Mucosa of descending colon (tissue), 3 donors: ENCODE measurements around the gene RBM8A. TPM values are rescaled to one million over a fixed set of nuclear protein-coding genes. Genes with fewer than 3 reads are reported as not detected.

ENCODE experiments used
- ATAC-seq: fragments of 200-7000 bp; cut with Tn5 transposase; one replicate; pipeline ENCODE4 v1.9.1; 2020; ENCODE audit warnings: mild to moderate bottlenecking, moderate library complexity
- DNase-seq, 3 donors: peaks; one replicate each; pipeline ENCODE4 v3.0.0-alpha.2; 2020
- H3K36me3 ChIP-seq: fragments of 200-600 bp; one replicate; pipeline ENCODE4 v1.8.0; 2021; ENCODE audit warnings: low read depth, mild to moderate bottlenecking
- H3K4me1 ChIP-seq: fragments of 200-600 bp; one replicate; pipeline ENCODE4 v1.8.0; 2021; ENCODE audit warnings: low read depth, mild to moderate bottlenecking
- H3K4me3 ChIP-seq: fragments of 200-600 bp; one replicate; pipeline ENCODE4 v1.8.0; 2021; ENCODE audit warnings: mild to moderate bottlenecking
- H3K9me3 ChIP-seq: fragments of 200-600 bp; one replicate; pipeline ENCODE4 v1.8.0; 2021; ENCODE audit warnings: mild to moderate bottlenecking
- intact Hi-C, 2 donors: fragments of 100-400 bp; cut with DNase I in 1 of 2; cut with micrococcal nuclease in 1 of 2; formaldehyde crosslinking; loops; one replicate each; pipeline versions ENCODE4 v1.11.0 to v1.11.1; 2022; cut with DNase I, micrococcal nuclease
- total RNA-seq, 3 donors: library from RNA; stranded (reverse); fragmentation: NEBNext Ultra II Directional in 2 of 3; extraction: Animal tissue kit (Norgen Biotek cat#: 25700) in 2 of 3; gene quantifications; one replicate each; pipeline versions ENCODE4 v1.2.1 to v1.2.4, GENCODE V29; 2021 to 2023
- TF ChIP-seq, protein P1 (sequence below): fragments of 200-600 bp; IDR thresholded peaks from one replicate; pipeline ENCODE4 v1.8.0; 2022; ENCODE audit warnings: antibody characterized with exemption, mild to moderate bottlenecking
- donor health status: DM: no; HTN: no; CAD: no; lungs with moderate emphysema.
- donor health status: DM: no; HTN: no; CAD: no.
- donor health status: DM: no; HTN: yes; CAD: no.

RBM8A gene
- total RNA-seq, 3 donors from 2014 or later: 82.3 to 94.5 (median 93.9) TPM

GRCh38 chr1:145962157-145963102, 35.1 kb upstream of the RBM8A start:
- DNase-seq (peak; percentile 32 to 75 (median 64)), ATAC-seq (no peak)
- peaks cover 4% of the 10 kb centered on the region for H3K9me3 ChIP-seq
- H3K36me3 ChIP-seq: no peaks in the 10 kb centered on the region
- intact Hi-C loops: loop anchor here in 1 of 2 donors (10.0 kb wide), 1 partner anchor 48 kb away; the partner anchor contains the start of genes ITGA10 and PEX11B
- H3K4me3 ChIP-seq: no peak overlapping the region
- H3K4me1 ChIP-seq: peaks cover 39% of the 10 kb centered on the region
- TF ChIP-seq, protein P1, sequence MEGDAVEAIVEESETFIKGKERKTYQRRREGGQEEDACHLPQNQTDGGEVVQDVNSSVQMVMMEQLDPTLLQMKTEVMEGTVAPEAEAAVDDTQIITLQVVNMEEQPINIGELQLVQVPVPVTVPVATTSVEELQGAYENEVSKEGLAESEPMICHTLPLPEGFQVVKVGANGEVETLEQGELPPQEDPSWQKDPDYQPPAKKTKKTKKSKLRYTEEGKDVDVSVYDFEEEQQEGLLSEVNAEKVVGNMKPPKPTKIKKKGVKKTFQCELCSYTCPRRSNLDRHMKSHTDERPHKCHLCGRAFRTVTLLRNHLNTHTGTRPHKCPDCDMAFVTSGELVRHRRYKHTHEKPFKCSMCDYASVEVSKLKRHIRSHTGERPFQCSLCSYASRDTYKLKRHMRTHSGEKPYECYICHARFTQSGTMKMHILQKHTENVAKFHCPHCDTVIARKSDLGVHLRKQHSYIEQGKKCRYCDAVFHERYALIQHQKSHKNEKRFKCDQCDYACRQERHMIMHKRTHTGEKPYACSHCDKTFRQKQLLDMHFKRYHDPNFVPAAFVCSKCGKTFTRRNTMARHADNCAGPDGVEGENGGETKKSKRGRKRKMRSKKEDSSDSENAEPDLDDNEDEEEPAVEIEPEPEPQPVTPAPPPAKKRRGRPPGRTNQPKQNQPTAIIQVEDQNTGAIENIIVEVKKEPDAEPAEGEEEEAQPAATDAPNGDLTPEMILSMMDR: no peak

DNA sequence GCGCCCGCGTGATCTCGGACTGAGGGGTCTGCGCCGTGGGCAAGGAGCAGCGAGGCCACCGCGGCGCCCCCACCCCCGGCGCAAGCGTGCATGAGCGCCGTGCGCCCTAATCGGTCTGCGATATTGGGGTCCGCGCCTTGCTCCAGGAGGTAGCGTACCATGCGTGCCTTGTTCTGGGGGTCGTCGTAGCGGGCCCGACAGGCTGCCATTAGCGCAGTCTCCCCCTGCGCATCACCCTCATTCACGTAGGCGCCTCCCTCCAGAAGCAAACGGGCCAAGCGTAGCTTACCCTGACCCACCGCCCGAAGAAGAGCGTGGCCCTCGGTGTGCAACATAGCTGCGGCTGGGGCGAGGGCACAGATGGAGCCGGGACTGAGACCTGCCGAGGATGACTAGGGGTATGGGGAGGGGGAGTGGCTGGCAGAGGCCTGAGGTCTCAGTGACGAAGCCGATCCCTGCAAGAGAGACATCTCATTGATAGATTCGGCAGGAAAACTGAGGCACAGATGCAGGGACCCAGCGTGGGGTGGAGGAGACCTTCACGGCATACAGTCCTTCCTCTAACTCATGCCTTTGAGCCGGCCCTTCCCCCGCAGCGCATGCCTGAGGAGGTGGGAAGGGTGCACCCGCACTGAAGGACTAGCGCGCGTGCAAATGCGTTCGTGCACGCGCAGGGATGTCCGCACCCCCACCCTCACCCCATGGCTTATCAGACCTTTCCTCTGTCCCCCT, 34.3 kb upstream of the RBM8A start:
- no peaks in the 10 kb centered on the region for H3K36me3 ChIP-seq
- intact Hi-C loops: loop anchor here in 1 of 2 donors (10.0 kb wide), 1 partner anchor 47 kb away; the partner anchor contains the start of genes ITGA10 and PEX11B
- H3K4me1 ChIP-seq: peaks cover 42% of the 10 kb centered on the region
- no peak for ATAC-seq
- H3K9me3 ChIP-seq: no peaks in the 10 kb centered on the region
- no peak overlapping the region for H3K4me3 ChIP-seq
- TF ChIP-seq, protein P1: no peak
- peak; percentile 49 to 81 (median 61) for DNase-seq

DNA sequence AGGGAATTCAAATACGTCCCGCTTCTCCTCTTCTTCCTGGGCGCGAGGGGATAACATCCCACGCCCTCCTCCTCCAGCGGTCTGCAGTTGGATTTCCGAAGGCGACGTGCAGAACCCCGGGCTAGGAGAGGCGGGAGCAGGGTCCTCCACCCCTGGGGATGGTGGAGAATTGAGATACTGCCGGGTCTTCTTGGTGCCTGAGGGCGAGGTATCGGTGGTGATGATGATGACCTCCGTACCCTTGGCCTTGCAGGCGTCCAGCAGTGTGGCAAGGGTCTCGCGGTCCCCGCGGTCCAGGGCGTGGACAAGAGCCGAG, 33.8 kb upstream of the RBM8A start:
- ATAC-seq: no peak
- Histone ChIP-seq H3K4me3 (peak overlapping the region; percentile 11), H3K4me1 (peaks cover 47% of the 10 kb centered on the region), H3K36me3 (no peaks in the 10 kb centered on the region), H3K9me3 (no peaks in the 10 kb centered on the region)
- TF ChIP-seq, protein P1: no peak
- DNase-seq: no peak
- intact Hi-C loops: loop anchor here in 1 of 2 donors (10.0 kb wide), 1 partner anchor 46 kb away; the partner anchor contains the start of genes ITGA10 and PEX11B

DNA sequence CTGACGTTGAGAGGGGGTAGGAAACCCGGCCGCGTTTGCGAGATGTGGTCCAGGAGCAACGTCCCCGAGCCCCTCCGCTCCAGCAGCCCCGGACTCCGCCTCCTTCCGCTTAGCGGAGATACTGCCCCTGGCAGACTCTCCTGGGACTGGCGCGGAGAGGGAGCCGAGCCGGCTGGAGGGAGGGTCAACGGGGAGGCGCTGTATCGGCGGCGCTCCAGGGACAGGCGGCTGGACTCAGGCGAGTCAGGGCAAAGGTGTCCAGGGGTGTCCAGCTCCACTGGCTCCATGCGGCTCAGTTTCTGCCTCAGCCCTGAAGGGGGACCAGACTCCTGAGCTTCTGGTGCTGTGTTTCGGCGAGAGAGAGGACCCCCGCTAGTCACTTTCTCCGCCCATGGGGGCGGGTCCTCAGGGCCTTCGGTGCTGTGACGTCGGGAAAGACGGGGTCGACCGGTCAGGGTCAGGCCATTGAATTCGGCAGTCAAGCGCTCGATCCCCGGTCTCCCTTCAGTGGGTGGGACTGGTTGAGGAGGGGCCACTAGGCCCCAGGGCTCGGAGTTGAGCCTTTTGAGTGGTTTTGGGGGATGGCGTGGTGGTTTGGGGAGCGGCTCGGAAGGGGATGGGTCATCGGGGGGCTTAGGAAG, 33.3 kb upstream of the RBM8A start:
- DNase-seq: peak; percentile 66 to 87 (median 81)
- Histone ChIP-seq H3K4me3 (peak overlapping the region; percentile 11), H3K36me3 (no peaks in the 10 kb centered on the region), H3K9me3 (no peaks in the 10 kb centered on the region), H3K4me1 (peaks cover 45% of the 10 kb centered on the region)
- intact Hi-C loops: loop anchor here in 1 of 2 donors (10.0 kb wide), 1 partner anchor 46 kb away; the partner anchor contains the start of genes ITGA10 and PEX11B
- peak; percentile 17 for ATAC-seq
- TF ChIP-seq, protein P1: no peak

GRCh38 chr1:145959957-145960467, 32.7 kb upstream of the RBM8A start:
- Histone ChIP-seq H3K9me3 (no peaks in the 10 kb centered on the region), H3K4me1 (peaks cover 47% of the 10 kb centered on the region), H3K36me3 (no peaks in the 10 kb centered on the region), H3K4me3 (no peak overlapping the region)
- ATAC-seq: no peak
- TF ChIP-seq, protein P1: no peak
- intact Hi-C loops: loop anchor here in 1 of 2 donors (10.0 kb wide), 1 partner anchor 45 kb away; the partner anchor contains the start of genes ITGA10 and PEX11B
- peak in 1 of 3 donors; percentile 59 for DNase-seq
